HepG2 (cell line): ENCODE data around the gene RHBDF2. TPM values are rescaled to one million over a fixed set of nuclear protein-coding genes. Genes with fewer than 3 reads are reported as not detected.
A peak's percentile ranks its signal among the peaks of the same experiment; 100 is the strongest.

Experiments used
- ARID2 ChIP-seq: sonication (generic); formaldehyde crosslinking; IDR thresholded peaks from 2 replicates; pipeline ENCODE4 v1.8.1; 2022; ENCODE audit warnings: mild to moderate bottlenecking, missing genetic modification reagents, borderline replicate concordance
- CBX5 ChIP-seq: sonication (generic); formaldehyde crosslinking; IDR thresholded peaks from 2 replicates; pipeline ENCODE4 v1.4.0; 2020; ENCODE audit warnings: missing genetic modification reagents, borderline replicate concordance
- FLYWCH1 ChIP-seq: sonication (generic); formaldehyde crosslinking; IDR thresholded peaks from 2 replicates; pipeline ENCODE4 v1.8.1; 2023; ENCODE audit warnings: mild to moderate bottlenecking, missing genetic modification reagents
- HIVEP1 ChIP-seq: sonication (generic); formaldehyde crosslinking; IDR thresholded peaks from 2 replicates; pipeline ENCODE4 v1.4.0; 2020; ENCODE audit warnings: mild to moderate bottlenecking, missing genetic modification reagents
- HNRNPL ChIP-seq: fragments of 200-400 bp; formaldehyde crosslinking; IDR thresholded peaks from 2 replicates; pipeline ENCODE4 v1.6.1; 2017; ENCODE audit warnings: mild to moderate bottlenecking, low read depth, low read length
- NPAS2 ChIP-seq: sonication (generic); formaldehyde crosslinking; IDR thresholded peaks from 2 replicates; pipeline ENCODE4 v1.8.0; 2022; ENCODE audit warnings: mild to moderate bottlenecking, missing genetic modification reagents, borderline replicate concordance
- PAF1 ChIP-seq: IDR thresholded peaks from 2 replicates; pipeline ENCODE4 v1.6.1; 2016; ENCODE audit warnings: missing genetic modification reagents, missing compliant biosample characterization
- RFX3 ChIP-seq: IDR thresholded peaks from 2 replicates; pipeline ENCODE4 v1.6.1; 2016; ENCODE audit warnings: missing biosample characterization, missing genetic modification reagents
- SP2 ChIP-seq: sonication (generic); formaldehyde crosslinking; IDR thresholded peaks from 2 replicates; pipeline ENCODE4 v1.5.1; 2020; ENCODE audit warnings: mild to moderate bottlenecking, missing genetic modification reagents
- TFDP2 ChIP-seq: sonication (generic); formaldehyde crosslinking; IDR thresholded peaks from 2 replicates; pipeline ENCODE4 v1.4.0; 2020; ENCODE audit warnings: missing genetic modification reagents
- ZBTB21 ChIP-seq: sonication (generic); formaldehyde crosslinking; IDR thresholded peaks from 2 replicates; pipeline ENCODE4 v1.4.0; 2020; ENCODE audit warnings: missing genetic modification reagents
- ZBTB42 ChIP-seq: sonication (generic); formaldehyde crosslinking; IDR thresholded peaks from 2 replicates; pipeline ENCODE4 v1.5.0; 2020; ENCODE audit warnings: mild to moderate bottlenecking, missing genetic modification reagents
- ZBTB7B ChIP-seq: sonication (generic); formaldehyde crosslinking; IDR thresholded peaks from 2 replicates; pipeline ENCODE4 v1.4.0; 2020; ENCODE audit warnings: missing genetic modification reagents
- ZNF598 ChIP-seq: sonication (generic); formaldehyde crosslinking; IDR thresholded peaks from 2 replicates; pipeline ENCODE4 v1.5.1; 2020; ENCODE audit warnings: mild to moderate bottlenecking, missing genetic modification reagents, borderline replicate concordance
- ZNF607 ChIP-seq: sonication (generic); formaldehyde crosslinking; IDR thresholded peaks from 2 replicates; pipeline ENCODE4 v1.5.1; 2020; ENCODE audit warnings: missing genetic modification reagents, mild to moderate bottlenecking, borderline replicate concordance
- polyA plus RNA-seq, 8 experiments: library from polyadenylated mRNA; depleted of rRNA in 3 of 8; stranded (reverse) in 7 of 8; unstranded in 1 of 8; fragments of >200 nt; fragmentation: Illumina TruSeq in 4 of 8; extraction: Trizol in 4 of 8; gene quantifications; 2 replicates each; pipeline versions ENCODE4 v1.2.1 to v1.2.3, GENCODE V29; 2011 to 2016; ENCODE audit warnings: low read depth in 4 of 8, missing spikeins in 1 of 8, mixed read lengths in 1 of 8; ENCODE audit not compliant: insufficient read depth in 1 of 8
- total RNA-seq, 5 experiments: library from RNA; depleted of rRNA; stranded (reverse); fragments of >200 nt; fragmentation: Illumina TruSeq; extraction: Trizol; gene quantifications; 2 replicates each; pipeline ENCODE4 v1.2.3, GENCODE V29; 2016; ENCODE audit warnings: low read depth in 1 of 5
- TF ChIP-seq, protein P1 (sequence below), 2 experiments: fragments of 450-650 bp in 1 of 2; sonication (generic) in 1 of 2; formaldehyde crosslinking in 1 of 2; IDR thresholded peaks; 2 replicates each; pipeline versions ENCODE4 v1.6.1 to v1.8.0; 2016 to 2022; ENCODE audit warnings: antibody characterized with exemption in 1 of 2, mild to moderate bottlenecking in 1 of 2, missing genetic modification reagents in 1 of 2
- TF ChIP-seq, protein P2 (sequence below): sonication (generic); formaldehyde crosslinking; conservative IDR thresholded peaks from 2 replicates; pipeline ENCODE4 v1.4.0; 2020; ENCODE audit warnings: missing genetic modification reagents

Gene RHBDF2
- total and polyA plus RNA-seq, 2 of the 13 experiments (the other 11 are each of a cell fraction or from before 2014, with no cell fraction given): 7.8 to 24.2 TPM

DNA sequence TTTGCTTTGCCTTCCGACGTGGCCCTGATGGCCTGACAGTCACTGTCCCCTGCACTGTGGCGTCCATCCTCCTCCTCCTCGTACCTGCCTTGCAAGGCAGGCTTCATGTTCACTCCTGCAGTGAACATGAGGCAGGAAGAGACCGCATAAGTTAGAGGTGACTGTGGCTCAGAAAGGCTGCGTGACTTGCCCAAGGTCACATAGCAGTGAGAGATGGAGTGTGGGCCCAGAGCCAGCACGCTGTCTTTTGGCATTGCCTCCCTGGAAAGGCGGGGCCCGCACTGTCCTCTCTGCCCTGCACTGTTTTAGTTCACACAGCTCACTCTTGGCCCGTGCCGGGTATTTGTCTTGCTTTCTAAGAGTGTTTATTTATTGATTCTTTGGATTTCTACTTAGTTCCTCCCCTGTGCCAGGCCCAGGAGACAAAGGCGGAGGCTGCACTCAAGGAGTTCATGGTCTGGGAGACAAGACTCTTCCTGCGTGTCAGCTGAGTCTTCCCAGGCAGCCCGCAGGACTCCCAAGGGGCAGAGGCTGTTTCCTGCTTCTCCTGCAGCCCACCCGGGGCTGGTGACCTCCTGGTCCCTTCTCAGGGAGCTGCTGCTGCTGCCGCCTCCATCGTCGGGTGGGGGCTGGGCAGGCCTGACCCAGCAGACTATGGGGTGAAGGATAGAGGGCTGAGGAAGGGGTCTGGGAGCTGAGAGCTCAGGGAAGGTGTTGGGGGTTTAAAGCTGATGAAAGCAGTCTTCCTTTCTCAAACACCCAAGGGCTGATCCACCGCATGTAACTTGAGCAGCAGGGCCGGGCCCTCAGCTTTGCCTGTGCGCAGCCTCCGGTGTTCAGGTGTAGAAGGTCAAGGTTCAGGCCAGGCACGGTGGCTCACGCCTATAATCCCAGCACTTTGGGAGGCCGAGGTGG is 23.6 kb upstream of the RHBDF2 start (continued):
- TF ChIP-seq NPAS2 (CRISPR knock-in tag): no peak
- TF ChIP-seq ZBTB42 (CRISPR knock-in tag): no peak; the same call in 1 of the 2 replicates
- TF ChIP-seq TFDP2 (CRISPR knock-in tag): no peak
- no peak; the same call in 1 of the 2 replicates for TF ChIP-seq ZNF598 (CRISPR knock-in tag)
- TF ChIP-seq FLYWCH1: no peak
- TF ChIP-seq ZNF607 (CRISPR knock-in tag): peak; percentile 86; the same call in 1 of the 2 replicates
- no peak for TF ChIP-seq SP2 (CRISPR knock-in tag)
- TF ChIP-seq ARID2: no peak
- TF ChIP-seq RFX3: no peak
- TF ChIP-seq ZBTB7B (CRISPR knock-in tag): peak; percentile 75; the same call in 1 of the 2 replicates
- TF ChIP-seq, protein P1, sequence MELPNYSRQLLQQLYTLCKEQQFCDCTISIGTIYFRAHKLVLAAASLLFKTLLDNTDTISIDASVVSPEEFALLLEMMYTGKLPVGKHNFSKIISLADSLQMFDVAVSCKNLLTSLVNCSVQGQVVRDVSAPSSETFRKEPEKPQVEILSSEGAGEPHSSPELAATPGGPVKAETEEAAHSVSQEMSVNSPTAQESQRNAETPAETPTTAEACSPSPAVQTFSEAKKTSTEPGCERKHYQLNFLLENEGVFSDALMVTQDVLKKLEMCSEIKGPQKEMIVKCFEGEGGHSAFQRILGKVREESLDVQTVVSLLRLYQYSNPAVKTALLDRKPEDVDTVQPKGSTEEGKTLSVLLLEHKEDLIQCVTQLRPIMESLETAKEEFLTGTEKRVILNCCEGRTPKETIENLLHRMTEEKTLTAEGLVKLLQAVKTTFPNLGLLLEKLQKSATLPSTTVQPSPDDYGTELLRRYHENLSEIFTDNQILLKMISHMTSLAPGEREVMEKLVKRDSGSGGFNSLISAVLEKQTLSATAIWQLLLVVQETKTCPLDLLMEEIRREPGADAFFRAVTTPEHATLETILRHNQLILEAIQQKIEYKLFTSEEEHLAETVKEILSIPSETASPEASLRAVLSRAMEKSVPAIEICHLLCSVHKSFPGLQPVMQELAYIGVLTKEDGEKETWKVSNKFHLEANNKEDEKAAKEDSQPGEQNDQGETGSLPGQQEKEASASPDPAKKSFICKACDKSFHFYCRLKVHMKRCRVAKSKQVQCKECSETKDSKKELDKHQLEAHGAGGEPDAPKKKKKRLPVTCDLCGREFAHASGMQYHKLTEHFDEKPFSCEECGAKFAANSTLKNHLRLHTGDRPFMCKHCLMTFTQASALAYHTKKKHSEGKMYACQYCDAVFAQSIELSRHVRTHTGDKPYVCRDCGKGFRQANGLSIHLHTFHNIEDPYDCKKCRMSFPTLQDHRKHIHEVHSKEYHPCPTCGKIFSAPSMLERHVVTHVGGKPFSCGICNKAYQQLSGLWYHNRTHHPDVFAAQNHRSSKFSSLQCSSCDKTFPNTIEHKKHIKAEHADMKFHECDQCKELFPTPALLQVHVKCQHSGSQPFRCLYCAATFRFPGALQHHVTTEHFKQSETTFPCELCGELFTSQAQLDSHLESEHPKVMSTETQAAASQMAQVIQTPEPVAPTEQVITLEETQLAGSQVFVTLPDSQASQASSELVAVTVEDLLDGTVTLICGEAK (IDR thresholded peaks at IDR 0.05): no peak
- TF ChIP-seq, protein P1 (CRISPR knock-in tag; IDR thresholded peaks at IDR 0.05): peak; percentile 59
- TF ChIP-seq PAF1: no peak
- TF ChIP-seq ZBTB21: no peak
- peak; percentile 31; the same call in 1 of the 2 replicates for TF ChIP-seq CBX5 (CRISPR knock-in tag)
- TF ChIP-seq, protein P2, sequence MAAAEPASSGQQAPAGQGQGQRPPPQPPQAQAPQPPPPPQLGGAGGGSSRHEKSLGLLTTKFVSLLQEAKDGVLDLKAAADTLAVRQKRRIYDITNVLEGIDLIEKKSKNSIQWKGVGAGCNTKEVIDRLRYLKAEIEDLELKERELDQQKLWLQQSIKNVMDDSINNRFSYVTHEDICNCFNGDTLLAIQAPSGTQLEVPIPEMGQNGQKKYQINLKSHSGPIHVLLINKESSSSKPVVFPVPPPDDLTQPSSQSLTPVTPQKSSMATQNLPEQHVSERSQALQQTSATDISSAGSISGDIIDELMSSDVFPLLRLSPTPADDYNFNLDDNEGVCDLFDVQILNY (CRISPR knock-in tag): no peak
- TF ChIP-seq HIVEP1 (CRISPR knock-in tag): peak; percentile 17; the same call in 1 of the 2 replicates
- TF ChIP-seq HNRNPL: no peak
